Ramos (cell line): Measurements from ENCODE around the gene ARPP21.
"Not testable (repeated sequence)": the region's sequence is repeated elsewhere in the genome, so short reads cannot be mapped to it uniquely, and the experiment has no call there.

Experiments
- in situ Hi-C: fragments of 300-500 bp; cut with MboI; formaldehyde crosslinking; loops from one replicate; pipeline ENCODE4 v1.14.3; 2022; ENCODE audit warnings: low sequenced_read_pairs; ENCODE audit not compliant: unreplicated experiment

ARPP21 gene

DNA sequence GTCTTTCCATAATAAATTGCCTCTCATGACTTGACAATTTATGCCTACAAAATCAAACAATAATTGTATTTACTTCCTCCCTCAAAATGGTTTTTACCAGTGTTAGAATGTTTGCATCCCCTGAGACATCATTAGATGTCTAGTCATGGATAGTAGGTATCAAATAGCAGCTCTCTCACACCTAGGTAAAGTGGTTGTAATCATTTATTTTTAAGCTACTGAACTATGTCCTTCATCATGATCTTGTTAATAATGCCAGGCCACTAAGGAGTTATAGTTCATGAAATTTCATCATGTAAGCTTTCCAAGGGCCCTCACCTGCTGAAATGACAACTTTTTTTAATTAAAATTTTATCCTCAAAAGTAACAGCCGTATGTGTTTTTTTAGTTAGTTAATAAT is 134.1 kb downstream of the ARPP21 start:
- in situ Hi-C loops = no loop called here

- in situ Hi-C loops = no loop called here
Observed at GRCh38 chr3:35776346-35776745, 137.0 kb downstream of the ARPP21 start.

DNA sequence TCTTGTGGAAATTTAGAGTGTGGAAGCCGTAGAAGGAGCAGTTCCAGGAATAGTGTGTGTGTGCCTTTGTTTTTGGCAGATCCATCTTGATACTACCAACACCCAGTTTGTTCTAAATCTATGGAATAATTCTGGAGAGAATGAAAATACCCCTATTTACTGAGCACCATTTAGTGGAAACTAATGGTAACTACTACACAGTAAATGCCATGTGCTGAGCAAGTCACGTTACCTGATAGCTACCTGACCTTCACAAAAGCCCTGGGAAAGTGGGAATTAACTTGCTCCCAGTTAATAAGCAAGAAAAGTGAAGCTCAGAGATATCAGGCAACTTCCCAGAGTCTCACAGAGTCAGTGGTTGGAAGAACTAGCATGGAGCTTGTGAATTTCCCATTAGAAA is 137.7 kb downstream of the ARPP21 start:
- in situ Hi-C loops = no loop called here

DNA sequence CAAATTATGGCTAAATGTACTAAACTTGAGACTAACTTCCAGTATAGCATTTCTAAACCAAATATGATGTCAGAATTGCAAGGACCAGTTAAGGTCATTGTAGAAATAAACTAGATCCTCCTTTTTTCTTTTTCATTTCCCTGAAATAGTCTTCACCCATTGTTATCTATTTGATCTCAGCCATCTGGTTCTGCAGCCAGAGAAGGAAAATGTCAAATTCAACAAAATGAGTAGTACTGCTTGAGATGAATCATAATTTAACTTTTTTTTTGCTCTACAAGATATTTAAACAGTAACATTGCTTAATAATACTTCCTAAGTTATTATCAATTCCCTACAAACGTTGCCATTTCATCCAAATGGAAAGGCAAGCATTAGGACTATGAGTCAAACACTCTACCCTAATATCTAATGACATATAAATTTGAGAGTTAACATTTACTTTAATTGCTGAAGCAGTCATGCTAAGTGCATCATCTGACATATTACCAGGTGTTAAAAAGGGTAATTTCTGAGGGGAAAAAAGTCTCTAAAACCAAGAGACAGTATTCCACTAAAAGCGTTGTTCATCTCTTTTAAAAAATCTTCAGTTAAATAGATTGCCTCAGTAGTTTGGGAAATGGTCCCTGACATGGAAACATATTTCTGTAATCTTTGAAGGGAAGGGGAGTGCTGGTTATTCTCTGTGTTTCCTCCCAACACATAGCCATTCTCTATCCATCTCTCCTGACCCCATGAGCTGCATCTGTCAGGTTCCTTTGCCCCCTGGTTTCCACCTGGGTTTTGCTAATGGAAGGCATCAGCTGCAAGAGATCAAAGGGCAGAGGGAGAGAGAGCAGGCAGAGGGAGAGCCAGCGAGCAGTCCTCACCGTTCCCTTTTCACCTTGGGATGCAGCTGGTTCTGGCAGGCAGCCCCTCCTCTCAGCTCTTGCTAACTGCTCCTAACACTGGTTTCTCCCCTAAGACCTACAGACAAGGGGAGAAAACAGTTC is 138.5 kb downstream of the ARPP21 start:
- in situ Hi-C loops = no loop called here

DNA sequence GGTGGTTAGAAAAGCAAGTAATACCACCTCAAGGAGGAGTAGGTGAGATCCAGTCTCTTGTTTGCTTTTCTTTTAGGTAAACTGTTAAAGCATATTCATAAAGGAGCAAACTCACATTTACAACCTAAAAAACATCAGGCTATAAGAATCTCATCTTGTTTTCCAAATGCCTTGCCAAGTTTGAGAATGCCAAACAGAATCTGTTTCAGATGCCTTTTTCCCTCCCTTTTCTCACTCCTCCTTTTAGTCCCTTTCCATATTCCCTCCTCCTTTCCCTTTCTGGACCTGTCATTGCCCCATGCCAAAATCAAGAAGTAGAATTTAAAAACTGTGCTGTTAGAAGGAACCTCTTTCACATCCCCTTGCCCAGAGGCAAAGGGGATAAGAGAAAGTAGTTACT is 140.3 kb downstream of the ARPP21 start:
- in situ Hi-C loops = no loop called here

GRCh38 chr3:35780800-35781199 is 141.5 kb downstream of the ARPP21 start:
- in situ Hi-C loops = no loop called here

DNA sequence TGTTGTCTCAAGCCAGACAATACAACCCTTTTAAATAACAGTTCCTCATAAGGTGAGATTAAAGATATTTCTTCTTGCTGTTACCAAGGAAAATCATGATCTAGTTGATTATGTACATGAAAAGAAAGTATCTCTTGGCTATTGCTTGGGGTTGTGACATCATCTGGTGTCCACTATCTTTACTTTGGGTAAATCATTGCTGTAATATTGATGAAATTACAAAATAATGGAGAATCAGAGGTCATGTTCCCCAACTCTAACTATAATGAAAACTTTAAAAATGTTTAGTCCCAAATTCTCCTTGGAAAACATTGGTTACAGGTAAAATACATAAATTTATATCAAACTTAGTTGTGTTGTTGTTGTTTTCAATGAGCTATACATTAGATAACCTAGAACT is 142.2 kb downstream of the ARPP21 start:
- in situ Hi-C loops = no loop called here

DNA sequence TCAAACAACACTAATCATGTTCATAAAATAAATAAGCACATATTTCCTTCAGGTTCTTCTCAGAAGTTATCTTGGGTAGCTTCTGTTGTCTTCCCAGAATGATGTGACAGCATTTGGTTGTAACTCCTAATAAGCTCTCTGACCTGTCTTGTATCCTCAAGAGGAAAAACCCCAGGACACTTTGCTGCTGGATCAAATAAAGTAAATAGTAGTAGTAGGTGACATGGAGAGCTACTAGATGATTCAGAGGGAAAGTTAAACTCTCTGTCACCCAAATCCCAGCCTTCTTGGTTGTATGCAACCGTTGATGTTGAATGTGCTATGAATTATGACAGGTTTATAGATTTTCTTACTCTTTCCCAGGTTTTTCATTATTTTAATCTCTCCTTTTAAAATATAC is 143.0 kb downstream of the ARPP21 start:
- in situ Hi-C loops = no loop called here

GRCh38 chr3:35784169-35784568 is 144.8 kb downstream of the ARPP21 start:
- in situ Hi-C loops = no loop called here

- in situ Hi-C loops = no loop called here
Observed at GRCh38 chr3:35785234-35785888, 146.0 kb downstream of the ARPP21 start.

DNA sequence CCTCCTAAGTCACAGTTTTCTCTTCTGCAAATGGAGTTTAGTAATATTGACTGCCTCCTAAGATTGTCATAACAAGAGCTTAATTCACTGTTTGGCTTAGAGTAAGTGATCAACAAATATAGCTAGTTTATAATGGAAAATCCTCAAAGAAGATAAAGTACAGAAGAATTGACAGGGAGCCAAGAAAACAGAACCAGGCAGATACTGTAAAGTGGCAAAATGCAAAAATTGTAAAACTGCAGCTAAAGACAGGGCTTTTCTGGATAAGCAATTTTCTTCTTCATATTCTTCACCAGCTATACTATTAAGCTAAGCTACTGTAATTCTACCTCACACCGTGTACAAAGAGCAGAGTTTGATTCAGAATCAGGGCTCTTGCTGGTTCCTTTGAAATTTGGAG is 148.6 kb downstream of the ARPP21 start:
- in situ Hi-C loops = no loop called here

DNA sequence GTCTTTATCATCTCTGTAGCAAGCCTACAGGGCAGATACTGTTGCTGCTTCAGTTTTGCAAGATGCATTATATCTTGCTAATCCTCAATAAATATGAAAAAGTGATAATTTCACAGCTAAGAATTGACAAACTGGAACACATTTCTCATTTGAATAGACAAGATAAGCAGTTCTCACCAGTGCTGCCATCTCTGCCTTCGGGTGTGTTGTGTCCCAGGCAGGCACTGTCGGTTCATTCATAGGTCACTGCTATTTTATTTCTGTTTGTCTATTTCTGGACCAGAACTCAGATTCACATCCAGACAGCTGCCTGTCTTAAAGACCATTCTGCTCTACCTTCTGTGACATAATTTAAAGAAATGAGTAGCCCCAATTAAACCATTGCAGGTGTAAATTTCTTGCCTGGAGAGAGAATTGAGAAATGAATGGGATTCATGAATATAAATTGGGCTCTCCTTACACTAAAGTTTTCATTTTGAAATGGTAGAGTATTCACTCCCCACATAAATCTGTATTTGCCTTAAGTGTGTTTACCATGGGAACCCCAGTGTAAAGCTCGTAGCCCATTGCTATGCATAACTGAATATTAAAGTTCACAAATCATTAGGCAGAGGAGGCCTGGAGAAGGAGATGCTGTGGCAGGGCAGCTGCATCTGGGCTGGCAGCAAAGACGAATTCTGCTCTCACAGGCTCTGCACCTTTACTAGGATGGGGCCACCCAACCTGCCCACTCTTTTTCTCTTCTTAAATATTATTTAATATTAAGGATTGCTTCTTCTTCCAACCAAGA is 149.9 kb downstream of the ARPP21 start:
- in situ Hi-C loops = no loop called here

GRCh38 chr3:35790764-35791163 is 151.4 kb downstream of the ARPP21 start:
- in situ Hi-C loops = no loop called here

DNA sequence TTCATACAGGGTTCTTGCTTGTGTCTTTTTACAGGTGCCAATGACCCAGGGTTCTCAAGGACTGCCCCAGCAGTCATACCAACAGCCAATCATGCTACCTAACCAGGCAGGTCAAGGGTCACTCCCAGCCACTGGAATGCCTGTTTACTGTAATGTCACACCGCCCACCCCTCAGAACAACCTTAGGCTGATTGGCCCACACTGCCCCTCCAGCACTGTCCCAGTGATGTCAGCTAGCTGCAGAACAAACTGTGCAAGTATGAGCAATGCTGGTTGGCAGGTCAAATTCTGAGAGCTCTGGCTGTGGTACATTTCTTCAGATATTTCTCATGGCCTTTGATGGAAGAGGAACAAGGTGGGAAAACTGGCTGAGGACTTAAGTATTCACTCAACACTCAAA is 154.3 kb downstream of the ARPP21 start:
- in situ Hi-C loops = no loop called here

DNA sequence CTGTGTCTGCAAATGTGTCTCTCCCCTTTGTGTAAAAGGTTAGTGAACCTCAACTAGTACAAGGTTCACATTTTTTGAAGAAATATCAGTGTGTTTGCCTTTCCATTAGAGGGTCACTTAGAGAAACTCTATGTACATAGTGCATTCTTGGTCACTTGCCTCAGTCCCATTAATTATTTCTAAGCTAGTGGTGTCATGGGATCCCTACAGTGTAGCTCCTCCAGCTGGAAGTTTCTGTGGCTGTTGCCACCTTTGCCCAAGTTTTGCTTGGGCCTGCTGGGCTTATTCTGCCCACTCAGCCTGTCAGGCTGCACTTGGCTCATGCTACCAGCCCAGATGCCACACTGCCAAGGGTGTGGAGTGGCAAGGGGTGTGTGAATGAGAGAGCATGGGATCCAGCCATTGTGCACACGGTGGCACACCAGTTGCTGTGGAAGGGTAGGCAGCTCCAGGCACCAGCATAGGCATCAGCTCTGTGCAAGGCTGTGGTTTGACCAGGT is 161.7 kb downstream of the ARPP21 start:
- in situ Hi-C loops = no loop called here

GRCh38 chr3:35814531-35814930 is 175.2 kb downstream of the ARPP21 start:
- in situ Hi-C loops = no loop called here

DNA sequence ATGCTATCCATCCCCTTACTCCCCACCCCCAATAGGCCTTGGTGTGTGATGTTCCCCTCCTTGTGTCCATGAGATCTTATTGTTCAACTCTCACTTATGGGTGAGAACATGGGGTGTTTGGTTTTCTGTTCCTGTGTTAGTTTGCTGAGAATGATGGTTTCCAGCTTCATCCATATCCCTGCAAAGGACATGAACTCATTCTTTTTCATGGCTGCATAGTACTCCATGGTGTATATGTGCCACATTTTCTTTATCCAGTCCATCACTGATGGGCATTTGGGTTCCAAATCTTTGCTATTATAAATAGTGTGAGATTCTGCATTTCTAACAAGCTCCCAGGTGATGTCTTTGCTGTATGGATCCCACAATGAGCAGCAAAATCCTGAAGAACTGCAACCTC is 176.5 kb downstream of the ARPP21 start:
- in situ Hi-C loops = not testable (repeated sequence)

DNA sequence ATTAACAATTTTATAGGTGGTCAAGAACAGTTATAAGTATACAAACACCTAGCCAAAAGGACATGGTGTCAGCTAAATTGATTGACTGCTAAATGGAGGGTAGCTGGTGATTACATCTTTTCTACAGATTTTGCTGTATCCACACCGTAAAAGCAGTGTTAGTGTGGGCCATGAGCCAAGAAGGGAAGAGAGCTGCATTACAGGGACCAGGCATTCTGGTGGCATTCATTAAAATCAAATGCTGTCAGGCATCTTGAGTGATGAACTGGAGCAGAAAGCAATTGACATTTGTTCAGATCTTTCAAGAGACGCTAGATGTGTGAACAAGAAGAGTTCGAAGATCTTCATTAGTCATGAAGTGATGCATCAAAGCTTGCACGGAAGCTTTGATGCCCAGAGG is 177.9 kb downstream of the ARPP21 start:
- in situ Hi-C loops = no loop called here

GRCh38 chr3:35832140-35832571 is 192.8 kb downstream of the ARPP21 start:
- in situ Hi-C loops = no loop called here
